ENCODE data around the gene JADE1.

JADE1 gene

DNA sequence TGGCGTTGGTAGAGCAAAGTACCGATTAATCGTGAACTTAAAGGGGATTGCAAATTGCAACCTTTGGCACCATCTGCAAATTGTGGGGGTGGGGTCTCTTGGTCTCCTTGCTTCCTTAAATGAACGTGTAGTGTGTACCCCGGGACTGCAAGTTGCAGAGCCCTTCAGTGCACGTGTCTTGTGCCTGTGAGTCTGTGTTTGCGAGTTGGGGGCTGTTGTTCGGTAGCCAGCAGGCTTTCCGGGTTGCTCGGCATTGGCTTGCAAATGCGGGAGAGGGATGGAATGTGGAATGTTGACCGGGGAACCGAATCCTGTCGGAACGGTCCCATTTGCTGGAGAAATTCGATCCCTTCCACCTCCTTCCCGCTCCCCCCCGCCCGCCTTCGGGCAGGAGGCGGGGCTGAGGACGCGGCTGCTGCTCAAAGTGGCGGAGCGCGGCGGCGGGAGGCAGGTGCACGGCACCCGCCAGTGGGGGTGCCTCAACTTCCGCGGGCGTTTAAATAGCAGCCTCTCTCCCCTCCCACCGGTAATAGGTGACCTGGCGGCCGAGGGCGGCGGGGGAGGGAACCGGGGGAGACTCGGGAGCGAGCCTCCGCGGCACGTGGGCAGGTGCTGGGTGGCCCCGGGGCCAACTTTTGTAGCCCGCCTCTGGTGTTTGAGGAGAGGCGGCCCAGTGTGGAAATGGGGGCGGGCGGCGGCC, 1.5 kb downstream of the JADE1 start:
- ATAC-seq (peak; percentile 45), DNase-seq (peak; percentile 82)

DNA sequence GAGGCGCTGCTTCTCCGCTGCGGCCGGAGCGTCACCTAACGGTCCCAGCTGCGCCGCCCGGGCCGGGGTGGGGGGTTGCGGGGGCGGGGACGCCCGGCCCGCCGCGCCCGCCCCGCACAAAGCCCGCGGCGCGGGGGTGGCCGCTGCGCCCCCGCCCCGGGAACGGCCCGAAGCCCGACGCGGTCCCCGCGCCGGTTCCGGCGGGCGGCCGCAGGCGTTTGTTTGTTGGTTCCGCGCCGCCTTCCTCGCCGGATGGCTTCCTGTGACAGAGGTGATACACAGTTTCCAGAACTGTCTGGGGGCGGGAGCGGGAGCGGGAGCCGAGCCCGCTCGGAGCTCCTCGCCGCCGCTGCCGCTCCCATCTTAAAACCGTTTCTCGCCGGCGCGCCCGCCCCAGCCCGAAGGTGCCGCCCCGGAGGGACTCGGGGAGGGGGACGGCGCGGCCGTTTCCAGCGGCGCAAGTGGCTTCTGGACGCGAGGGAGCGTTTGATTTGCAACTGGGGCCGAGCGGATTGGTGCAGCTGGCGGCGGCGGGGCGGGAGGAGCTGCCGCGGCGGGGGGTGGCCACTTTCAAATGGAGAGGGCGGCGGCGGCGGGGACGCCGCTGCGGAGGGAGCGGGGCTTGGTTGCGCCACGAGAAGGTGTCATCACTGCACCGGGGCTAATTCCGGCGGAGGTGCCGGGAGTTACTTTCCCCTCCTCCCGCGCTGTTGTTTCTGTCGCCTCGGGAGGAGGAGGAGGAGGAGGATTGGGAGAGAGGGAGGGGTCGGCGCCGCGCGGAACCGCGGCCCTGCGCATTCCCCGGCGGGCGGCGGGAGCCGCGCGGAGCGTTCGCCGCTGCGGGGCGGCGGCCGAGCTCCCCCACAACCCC, 2.3 kb downstream of the JADE1 start:
- DNase-seq, result peak; percentile 88

DNA sequence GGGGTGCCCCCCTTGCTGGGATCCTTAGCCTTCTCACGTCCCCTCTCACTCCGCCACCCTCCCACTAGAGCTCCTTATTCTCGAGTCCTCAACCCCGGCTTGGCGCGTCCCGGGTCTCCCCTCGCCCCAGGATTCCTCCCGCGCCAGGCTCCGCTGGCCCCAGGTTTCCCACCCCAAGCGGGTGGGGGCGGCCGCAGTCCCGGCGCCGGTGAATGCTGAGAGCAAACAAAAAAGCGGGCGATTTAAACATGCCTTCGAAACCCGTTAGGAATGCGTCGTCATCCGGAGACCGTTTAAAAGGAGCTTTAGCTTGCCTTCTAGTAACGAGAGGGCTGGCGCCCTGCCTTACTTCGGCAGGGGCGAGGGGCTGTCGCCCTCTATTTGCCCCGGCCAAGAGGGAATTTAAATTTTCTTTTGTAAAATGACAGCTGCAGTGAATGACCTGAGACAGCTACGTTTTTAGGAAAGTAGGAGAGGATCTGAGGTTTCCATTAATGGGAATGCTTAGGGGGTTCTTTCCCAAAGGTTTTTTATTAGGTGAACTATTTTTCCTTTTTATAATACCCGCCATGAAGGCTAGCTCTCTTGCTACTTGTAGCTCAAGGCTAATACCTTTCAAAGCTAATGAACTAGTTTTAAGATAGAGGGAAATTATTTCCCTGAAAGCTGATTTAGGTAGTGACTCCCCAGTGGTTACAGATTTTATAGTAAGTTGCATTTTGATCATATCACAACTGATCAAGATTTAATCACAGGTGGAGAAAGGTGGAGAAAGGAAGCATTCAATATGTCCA, 3.1 kb downstream of the JADE1 start:
- no peak for DNase-seq

More for the DNA sequence above, 2.3 kb downstream of the JADE1 start:
- peak; percentile 55 for ATAC-seq

DNA sequence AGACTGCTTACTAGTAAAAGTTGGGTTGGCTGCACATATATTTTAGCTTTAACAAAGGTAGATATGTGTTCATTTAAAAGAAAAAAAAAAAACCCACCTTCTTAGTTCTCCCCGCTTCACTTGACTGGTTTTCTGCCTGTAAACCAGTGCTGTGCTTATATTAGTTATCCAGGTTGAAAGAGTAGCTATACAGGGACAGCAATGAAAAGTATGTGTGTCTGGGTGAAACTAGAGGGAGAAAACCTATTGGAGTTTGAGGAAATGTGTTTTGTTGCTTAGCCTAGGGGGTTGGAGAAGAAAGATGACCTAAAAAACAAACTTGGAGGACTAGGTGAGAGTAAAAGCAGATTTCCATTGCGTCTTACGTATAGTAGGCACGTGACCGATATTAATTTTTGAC, 4.5 kb downstream of the JADE1 start:
- no peak for ATAC-seq

More for the DNA sequence above, 3.1 kb downstream of the JADE1 start:
- peak; percentile 3 for ATAC-seq

DNA sequence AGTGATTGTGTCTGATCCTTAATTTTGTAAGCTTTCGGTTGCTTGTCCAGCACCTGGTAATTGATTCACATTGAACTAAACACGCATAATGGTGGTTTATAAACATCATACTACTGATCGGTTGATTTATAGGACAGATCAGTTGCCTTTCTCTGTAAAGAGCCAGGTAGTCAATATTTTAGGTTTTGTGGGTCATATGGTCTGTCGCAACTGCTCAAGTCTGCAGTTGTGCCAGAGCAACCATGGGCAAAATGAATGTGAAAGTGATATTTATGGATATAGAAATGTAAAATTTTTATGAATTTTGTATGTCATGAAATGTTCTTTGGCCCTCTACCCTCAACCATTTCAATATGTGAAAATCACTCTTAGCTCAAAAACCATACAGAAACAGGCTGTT, 8.9 kb downstream of the JADE1 start:
- DNase-seq (no peak), ATAC-seq (no peak)

More for the DNA sequence above, 4.5 kb downstream of the JADE1 start:
- DNase-seq, result no peak

DNA sequence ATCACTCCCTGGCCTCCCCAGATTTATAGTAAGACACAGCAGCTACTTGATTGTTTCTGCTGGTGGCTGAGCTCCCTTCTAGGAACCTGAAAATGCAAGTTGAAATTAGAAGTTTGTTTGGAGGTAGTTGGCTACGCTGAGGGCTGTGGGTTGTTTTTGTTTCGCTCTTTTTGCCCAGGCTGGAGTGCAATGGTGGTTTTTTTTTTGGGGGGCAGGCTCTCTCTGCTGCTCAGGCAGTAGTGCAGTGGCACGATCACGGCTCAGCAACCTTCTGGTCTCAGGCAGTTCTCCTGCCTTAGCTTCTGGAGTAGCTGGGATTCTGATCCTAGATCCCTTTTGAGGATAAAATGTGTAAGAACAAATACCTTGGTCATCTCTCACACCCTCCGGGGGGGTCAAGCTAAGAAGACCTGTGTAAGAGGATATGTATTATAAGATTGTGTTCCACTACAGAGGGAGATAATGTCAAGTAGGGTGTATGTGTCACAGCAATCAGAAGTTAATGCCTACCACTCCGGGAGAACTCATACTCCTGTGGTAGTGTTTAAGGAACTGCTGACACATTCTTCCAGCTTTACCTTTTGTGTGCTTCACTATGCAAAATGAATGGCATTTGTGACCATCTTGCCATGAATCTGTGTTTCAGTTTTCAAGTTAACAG, 9.7 kb downstream of the JADE1 start:
- DNase-seq (no peak), ATAC-seq (peak; percentile 52)

DNA sequence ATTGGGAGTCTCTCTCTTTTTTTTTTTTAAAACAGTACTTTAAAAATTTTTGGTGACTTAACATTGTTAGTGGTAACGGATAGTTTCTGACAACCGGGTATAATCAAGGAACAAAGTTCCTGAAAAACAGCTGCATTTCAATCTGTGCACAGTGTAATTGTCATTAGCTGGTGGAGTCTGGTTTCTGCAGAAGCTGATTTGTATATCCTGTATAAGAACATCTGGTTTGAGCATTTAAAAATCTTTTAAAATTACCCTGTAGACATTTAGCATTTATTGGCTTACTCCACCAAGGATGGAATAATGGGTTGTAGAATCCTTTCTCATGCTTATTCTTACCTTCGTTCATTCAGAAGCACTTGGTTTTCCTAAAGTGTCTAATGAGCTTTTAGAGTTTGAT, 11.2 kb downstream of the JADE1 start:
- no peak for ATAC-seq
- DNase-seq, result no peak

DNA sequence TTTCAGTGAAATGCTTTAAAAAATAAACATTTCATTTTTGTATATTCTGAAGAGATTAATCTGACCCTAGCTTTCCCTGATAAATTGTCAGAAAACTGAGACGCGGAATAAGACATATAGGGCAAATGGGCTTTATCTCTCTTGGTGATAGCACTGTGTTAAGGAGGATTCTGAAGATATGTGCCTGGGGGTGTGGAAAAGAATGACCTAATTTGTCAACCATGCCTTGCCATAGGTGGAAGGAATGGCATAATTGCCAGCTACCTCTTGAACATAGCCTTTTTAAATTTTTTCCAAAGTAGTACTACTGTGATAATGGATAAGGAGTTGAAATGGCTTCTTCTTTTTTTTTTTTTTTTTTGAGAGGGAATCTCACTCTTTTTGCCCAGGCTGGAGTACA, 11.7 kb downstream of the JADE1 start:
- DNase-seq, result no peak
- ATAC-seq, result no peak

DNA sequence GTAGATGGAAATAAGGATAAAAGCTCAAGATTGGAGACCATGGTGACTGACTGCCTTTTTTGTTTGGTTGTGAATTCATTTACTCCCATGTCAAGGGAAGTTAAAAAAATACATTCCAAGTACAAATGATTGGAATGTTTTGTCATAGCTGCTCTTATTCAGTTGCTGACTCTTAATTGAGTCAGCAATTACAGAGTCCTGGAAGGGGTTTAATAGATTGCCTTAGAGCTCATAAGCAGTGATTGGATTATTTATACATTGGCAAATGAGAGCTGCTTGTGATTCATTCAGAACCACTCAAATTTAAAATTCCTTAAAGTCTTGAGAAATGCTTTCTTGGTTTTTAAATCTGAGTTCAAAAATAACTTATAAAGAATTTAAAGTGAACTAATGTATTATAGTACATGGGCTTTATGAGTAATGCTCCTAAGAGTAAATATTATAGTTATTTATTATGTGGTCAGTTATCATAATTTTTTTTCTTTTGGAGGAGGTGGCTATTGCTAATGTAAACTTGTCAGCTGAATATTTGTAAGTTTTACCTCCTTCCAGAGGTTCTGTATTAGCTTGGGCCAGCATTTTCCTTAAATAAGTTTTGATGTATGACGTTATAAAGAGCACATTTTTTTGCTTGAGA, 13.6 kb downstream of the JADE1 start:
- DNase-seq (no peak), ATAC-seq (no peak)

DNA sequence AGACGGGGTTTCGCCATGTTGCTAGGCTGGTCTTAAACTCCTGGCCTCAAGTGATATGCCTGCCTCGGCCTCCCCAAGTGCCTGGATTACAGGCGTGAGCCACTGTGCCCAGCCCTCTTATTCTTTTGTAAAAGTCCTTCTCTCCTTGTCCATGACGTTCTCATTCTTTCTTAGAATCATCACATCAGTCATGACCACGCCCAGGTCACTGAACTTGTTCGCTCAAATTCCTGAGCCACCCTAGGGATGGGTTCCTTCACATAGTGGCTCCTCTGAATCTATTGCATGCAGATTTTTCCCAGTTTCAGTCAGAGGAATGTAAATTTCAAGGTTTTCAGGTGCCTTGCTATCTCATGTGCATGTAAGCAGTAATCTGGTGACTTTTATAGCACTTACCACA, 15.7 kb downstream of the JADE1 start:
- DNase-seq, result no peak
- ATAC-seq, result no peak

DNA sequence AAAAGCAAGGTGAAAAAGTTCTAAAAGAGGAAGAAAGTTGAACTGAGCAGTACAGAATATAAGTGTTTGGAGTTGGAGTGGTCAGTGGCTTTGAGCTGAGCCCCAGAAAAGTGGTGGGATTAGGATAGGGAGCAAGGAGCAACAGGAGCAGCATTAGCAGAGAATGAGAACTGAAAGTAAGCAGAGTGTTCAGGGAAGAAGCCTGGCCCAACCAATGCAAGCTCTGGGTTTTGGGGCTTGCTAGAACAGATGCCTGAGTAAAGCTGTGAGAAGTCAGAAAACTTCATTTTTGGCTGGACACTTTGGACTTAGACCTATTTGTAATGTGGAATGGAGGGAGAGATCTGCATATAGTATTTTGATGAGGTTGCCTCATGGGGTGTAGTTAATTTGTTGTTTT, 17.8 kb downstream of the JADE1 start:
- ATAC-seq (no peak), DNase-seq (no peak)

DNA sequence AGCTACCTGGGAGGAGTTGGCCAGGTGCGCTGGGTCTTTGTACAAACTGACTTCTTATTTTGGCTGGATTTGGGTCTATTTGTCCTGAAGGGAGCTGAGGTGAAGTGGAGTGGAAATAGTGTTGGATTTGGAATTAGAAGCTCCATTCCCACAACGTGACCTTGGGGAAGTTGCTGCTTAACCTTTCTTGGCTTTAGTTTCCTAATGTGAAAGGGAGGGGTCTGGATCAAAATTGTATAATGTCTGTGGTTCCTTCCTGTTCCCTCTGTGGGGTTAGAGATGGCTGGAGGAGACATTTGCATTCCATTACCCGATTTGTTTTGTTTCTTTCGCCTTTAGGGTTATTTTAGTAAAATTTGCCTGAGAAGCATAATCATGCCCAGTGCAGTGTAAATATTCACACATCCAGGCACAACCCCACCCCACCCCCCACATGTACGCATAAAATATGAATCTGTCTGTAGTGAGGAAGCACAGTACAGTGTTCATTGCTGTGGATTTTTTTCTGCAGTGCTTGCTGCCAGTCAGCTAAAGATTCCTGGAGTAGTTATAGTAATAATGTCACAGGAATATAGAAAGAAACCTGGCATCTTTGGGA, 21.5 kb downstream of the JADE1 start:
- no peak for ATAC-seq
- DNase-seq, result no peak

DNA sequence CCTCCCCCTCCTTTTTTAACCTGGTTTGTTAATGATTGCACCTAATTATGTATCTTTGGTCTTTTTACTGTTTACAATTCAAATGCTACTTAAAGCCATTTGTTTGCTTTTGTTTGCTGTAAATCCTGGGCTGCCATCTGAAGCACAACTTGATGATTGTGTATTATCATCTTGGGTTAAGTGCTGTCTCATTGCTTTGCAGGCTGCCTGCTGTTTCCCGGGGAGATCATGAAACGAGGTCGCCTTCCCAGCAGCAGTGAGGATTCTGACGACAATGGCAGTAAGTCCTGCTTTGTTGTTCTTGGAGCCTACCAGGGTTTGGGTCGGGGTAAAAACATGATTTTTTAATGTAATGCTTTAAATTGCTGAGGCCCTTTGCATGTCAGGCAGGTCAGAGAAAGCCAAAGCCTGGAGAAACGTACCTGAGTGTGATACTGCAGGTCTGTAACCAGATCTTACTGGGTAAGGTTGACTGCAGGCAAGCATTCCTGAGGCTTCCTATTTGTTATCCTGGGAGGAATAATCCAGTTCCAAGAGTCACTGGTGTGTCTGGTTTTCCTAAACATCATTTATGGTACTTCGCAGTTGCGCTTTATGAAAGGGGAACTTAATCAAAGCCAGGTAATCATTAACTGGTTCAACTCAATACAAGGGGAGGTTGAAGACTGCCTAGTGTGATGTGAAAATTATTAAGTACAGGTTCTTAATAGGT, 22.2 kb downstream of the JADE1 start:
- ATAC-seq (no peak), DNase-seq (no peak)

DNA sequence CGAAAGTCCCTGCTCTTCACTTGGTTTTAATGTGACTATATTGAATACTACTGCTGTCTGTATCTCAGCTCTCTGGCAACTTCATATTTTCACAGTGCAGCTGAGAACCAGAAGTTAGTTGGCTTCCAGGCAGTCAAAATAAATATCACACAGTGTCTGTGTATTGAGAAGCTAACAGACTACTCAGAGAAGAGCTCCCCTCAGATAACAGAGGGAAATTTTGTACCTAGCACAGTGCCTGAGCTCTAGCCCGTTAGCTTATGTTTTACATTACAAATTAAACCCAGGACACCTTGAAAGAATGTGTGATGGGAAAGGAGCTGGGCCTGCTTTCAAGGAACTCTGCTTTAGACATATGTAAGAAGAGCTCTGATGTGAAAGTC, 22.7 kb downstream of the JADE1 start:
- no peak for ATAC-seq
- no peak for DNase-seq

DNA sequence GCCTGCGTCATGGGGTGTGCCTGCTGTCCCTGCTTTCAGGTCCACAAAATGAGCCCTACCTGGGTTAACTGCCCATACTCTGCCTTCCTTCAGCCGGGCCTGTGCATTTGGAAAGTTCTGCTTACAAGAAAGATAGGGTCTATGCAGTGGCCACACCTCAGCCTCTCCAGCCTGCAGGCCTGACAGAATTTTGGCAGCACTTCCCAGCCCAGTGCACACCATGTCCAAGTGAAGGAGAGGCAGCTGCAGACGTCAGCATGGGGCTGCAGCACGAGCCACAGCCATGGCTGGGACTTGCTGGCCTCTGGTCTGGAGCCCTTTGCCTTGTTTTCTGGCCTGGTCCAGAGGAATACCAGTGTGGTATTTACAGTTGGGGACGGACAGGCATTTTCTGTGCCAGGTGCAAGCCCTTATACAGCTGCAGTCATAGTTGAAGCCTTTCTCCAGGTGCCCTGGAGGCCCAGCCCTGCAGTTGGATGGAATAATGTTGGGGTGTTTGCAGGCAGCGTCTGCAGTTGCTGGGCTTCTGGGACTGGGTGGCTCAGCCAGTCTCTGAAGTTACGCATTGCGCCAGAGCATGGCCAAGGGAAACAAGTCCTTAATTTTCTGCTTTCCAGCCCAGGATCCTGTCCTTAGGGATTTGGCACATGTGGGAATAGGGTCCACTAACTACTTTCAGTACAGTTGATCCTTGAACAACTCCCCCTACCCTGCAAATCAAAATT, 26.2 kb downstream of the JADE1 start:
- ATAC-seq, result no peak
- DNase-seq, result no peak

DNA sequence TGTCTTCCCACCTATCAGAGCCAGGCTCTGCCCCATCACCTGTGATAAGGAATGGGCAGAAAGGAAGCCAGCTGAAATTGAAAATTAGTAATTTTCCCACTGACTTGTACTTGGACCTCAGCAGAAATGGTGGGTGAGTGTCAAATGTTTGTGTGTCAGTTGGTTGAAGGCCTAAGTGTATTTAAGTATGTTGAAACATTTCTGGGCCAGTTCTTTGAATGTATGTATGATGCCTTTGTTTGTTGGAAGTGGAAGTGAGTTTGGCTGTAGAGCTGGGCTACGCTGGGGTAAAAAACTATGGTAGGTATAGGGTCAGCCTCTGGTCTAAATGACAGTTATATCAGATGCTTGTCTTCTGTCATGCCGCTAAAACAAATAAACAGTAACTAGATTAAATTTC, 27.7 kb downstream of the JADE1 start:
- DNase-seq (no peak), ATAC-seq (no peak)

DNA sequence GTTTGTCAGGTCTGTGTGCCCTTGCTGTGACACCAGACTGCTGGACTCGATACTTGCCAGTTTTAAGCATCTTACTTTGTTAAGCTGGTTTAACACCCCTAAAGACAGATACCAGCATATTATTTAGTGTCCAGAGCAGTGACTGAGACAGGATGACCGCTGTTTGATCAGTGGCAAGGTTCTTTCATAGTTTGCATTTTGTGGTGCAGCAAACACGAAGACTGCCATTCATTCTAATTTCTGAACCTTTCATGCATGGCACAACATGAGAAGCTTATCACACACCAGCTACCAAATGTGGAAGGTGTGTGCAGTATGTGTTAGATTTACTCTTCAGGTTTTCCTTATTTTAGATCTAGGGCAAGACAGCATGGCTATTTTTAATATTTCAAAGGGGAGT, 28.2 kb downstream of the JADE1 start:
- DNase-seq, result no peak
- ATAC-seq, result no peak

DNA sequence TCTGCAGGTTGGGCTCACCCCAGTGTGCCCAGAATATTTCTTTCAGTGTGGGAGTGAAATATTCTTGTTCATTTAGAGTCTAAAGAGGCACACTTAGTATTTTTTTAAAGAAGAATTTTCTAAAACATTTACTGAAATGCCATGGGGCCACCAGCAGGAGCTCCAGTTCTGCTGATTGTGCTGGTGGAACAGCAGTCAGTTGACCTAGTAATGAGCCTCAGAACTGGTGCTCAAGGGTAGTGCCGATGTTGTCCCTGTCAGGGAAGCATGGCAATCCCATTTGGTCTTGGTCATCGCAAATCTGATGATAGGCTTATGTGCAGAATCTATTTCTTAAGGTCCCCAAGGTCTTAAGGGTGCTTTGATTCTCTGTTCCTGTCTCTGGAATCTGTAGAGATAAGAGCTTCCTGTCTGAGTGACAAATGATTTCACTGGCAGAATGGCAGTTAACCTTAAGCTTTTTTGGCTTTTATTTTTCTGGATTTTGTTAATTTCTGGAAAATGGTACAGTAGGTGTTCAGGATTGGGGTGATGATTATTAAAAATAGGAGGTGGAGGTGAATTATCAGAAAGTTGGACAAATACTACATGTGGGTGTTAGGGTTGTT, 31.3 kb downstream of the JADE1 start:
- no peak for DNase-seq
- no peak for ATAC-seq

DNA sequence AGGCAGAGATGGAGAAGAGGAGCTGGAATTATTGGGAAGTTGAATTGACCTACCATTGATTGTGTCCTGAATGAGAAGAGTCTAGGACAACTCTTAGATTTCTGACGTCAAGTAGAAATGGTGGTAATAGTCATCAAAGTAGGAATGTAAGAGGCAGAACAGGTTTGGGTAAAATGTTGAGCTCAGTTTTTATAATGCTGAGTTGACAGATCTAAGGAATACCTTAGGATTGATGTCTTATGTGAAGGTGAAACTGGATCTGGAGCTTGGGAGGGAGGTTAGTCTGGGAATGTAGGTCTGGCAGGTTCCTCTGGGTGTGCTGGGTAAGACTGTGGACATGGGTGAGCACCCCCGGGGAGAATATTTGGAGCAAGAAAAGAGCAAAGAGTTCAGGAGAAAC, 31.9 kb downstream of the JADE1 start:
- no peak for ATAC-seq
- no peak for DNase-seq

DNA sequence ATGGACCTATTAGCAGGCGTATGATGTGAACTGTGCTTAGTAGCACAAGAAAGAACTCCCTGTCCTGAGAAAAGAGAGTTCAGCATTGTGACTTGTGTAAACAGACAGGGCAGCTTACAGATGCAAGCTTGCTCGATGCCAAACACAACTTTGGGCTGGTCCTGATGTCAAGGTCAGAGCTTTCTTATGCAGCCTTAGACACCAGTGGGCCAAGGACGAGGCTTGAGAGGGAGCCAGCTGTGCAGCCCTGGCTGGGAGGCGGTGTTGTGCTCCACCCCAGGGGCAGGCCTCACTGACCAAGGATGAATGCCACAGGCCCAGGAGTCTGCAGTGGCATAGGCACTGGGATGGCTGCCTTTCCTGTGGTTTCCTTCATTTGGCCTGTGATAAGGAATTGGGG, 35.4 kb downstream of the JADE1 start:
- ATAC-seq (no peak), DNase-seq (no peak)

Data from stimulated activated naive CD8-positive, alpha-beta T cell treated with anti-CD3 and anti-CD28 coated beads, Interleukin-15, Interleukin-2, amounts not matched to agents 100 U/mL and 50 U/mL, for 24 hours (primary cell).